ENCODE results near the gene TTC22.

Gene TTC22

GRCh38 chr1:54833121-54833520 lies 32.0 kb upstream of the TTC22 start:
- DNase-seq: no peak

GRCh38 chr1:54826226-54826816 lies 25.2 kb upstream of the TTC22 start:
- DNase-seq: no peak

GRCh38 chr1:54825696-54826095 lies 24.6 kb upstream of the TTC22 start:
- no peak for DNase-seq

GRCh38 chr1:54823670-54824069 lies 22.5 kb upstream of the TTC22 start:
- no peak for DNase-seq

- DNase-seq: no peak
These were observed 18.6 kb upstream of the TTC22 start for GRCh38 chr1:54819733-54820132.

DNA sequence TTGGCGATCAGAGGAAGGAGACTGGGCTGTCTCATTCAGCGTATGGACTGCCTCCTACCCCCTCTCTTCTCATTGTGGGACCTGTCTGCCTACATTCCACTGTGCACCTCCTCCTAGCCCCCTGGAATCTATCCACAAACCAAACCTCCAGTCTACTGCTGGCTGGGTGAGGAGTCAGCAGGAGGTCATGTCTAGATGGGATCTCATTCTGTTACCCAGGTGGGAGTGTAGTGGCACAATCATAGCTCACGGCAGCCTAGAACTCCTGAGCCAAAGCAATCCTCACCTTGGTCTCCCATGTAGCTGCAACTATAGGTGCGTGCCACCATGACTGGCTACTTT lies 18.0 kb upstream of the TTC22 start:
- no peak for DNase-seq

DNA sequence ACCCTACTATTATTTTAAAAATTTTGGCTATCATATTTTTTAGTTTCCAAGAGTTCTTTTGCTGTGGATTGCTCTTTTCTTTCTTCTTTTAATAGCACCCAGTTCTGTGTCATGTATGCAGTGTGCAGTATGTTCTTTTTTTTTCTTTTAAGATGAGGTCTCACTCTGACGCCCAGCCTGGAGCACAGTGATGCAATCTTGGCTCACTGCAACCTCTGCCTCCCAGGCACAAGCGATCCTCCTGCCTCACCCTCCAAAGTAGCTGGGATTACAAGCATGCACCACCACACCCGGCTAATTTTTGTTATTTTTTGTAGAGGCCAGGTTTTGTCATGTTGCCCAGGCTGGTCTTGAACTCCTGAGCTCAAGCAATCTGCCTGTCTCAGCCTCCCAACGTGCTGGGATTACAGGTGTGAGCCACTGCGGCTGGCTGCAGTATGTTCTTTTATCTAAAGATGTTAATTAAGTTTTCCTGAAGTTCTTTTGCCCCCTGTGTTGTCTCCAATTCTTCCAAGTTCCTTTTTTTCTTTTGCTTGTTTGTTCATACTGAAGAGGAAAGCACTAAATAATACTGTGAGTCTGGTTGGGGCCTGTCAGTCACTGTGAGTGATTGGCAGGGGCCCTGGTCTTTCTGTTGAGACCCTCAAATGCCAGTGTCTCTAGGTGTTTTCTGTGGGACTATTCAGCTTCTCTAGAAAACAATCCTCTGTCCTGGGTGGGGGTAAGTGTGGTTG lies 17.5 kb upstream of the TTC22 start:
- no peak for DNase-seq

DNA sequence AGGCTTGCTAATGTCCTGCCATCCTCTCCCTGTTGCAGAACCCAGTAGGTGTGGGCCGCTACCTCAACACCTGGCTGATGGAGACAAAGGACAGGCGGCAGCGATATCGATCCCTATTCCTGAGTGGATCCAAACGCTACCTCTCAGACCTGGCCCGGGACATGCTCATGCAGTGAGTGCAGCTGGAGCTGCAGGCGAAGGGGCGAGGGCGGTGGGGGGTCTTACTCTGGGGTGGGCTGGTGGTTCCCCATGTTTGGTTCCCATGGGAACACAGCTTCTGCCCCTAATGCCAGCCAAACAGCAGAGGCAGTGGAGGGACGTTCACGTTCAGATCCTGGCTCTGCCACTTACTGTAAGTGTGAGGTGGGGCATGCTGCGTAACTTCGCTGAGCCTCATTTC lies 15.8 kb upstream of the TTC22 start:
- no peak for DNase-seq

DNA sequence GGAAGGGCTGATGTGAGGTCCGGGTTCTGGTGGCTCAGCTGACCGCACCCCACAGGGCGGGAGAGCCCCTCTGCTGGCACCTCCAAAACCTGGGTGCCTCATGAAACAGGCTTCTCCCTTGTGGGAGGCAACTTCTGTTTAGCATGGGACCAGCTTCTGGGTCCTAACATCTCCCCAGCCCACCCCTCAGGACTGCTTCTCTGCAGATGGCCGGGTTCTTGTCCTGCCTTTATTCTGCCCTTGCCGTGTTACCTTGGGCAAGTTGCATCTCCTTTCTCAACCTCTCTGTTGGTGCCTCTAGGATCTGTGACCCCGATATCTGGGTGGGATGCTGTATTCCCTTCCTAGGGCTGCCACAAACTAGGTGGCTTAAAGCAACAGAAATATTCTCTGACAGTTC lies 15.0 kb upstream of the TTC22 start:
- no peak for DNase-seq

DNA sequence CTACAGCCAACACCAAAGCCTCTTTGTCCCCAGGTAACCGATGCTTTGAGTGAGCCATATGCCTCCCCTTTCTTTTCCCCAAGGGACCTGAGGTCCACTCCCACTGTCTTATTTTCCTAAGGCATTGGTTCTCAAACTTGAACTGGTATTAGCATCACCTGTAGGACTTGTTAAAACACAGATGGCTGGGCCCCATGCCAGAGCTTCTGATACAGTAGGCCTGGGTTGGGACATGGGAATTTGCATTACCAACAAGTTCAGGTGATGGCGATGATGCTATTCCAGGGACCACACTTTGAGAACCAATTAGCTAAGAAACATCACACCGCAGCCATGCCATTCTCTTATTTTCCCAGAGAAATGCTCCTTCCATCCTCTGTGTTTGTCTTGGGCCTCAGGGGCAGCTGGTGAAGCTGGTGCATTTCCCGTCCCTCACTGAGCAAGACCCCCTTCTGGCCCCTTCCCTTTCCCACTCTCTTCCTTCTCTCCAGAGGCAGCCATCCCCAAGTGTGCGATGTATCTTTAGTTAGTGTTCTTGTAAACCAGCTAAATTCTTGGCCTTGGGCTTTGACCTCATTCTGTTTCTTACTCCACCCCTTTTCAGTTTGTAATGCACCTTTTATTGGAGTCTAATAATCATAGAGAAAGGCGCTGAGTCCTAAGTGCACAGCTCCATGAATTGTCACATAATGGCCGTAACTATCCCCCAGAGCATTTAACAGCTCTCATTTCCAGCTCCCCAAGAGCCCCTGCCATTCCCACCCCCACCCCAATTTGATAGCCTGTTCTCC lies 14.2 kb upstream of the TTC22 start:
- no peak for DNase-seq

DNA sequence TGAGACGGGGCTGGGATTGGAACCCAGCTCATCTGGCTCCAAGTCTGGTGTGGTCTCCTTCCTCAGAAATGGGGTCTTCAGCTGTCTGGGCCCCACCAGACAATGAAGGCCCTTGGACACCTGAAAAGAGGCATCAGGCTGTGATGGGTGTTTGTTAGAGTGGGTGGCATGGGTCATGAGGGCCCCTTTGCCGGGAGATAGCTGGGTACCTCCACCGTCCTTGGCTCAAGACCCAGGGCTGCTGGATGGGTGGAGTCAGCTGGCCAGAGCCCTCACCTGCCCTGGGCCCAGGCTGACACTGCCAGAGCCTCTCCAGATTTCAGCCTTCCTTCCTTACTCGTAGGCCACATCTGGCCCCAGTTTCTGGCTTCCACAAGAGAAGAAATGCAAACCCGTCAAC lies 13.4 kb upstream of the TTC22 start:
- DNase-seq: no peak

GRCh38 chr1:54814126-54814498 lies 13.0 kb upstream of the TTC22 start:
- DNase-seq: no peak

GRCh38 chr1:54813485-54814125 lies 12.5 kb upstream of the TTC22 start:
- no peak for DNase-seq

- no peak for DNase-seq
These were observed 11.8 kb upstream of the TTC22 start for GRCh38 chr1:54812801-54813484.

GRCh38 chr1:54811739-54812655 lies 10.9 kb upstream of the TTC22 start:
- DNase-seq: no peak

- no peak for DNase-seq
These were observed 9.9 kb upstream of the TTC22 start for GRCh38 chr1:54811066-54811465.

GRCh38 chr1:54810153-54810942 lies 9.2 kb upstream of the TTC22 start:
- peak; percentile 51 for DNase-seq

GRCh38 chr1:54809496-54810074 lies 8.5 kb upstream of the TTC22 start:
- DNase-seq: no peak

DNA sequence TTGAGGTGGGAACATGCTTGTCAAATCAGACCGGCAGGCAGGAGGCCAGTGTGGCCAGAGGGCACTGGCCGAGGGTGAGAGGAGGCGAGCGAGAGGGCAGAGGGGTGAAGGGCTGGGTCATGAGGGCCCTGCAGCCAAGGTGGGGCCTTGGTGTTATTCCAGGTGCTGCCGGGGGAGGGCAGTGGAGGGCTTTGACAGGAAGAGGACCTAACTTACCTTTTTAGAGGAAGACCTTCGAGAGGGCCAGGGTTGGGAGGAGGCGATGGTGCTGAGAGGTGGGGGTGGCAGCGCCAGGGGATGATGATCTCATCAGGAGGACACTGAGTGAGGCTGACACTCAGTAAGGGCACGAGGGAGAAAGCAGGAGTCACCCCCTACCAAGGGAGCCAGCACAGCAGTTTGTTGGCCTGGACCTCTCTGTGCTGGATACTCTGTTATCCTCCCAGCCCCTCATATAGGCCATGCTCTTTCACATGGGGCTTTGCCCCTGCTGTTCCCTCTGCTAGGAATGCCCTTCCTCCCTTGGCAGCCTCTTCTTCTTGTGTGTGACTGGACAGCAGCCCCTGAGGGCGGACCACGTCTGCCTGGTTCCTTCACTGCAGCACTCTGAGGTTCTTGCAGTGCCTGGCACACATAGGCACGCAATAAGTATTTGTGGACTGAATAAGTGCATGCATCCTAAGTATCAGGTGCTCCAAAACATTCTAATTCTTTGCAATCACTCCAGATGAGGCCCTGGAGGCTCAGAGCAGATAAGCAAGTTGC lies 7.5 kb upstream of the TTC22 start:
- no peak for DNase-seq

GRCh38 chr1:54807756-54808155 lies 6.6 kb upstream of the TTC22 start:
- DNase-seq: no peak
